Measurements from ENCODE around the gene TUBB2A. TPM values are rescaled to one million over a fixed set of nuclear protein-coding genes. Genes with fewer than 3 reads are reported as not detected.

The TUBB2A gene
- total RNA-seq: 77.1 and 90.3 TPM in 2 replicates

DNA sequence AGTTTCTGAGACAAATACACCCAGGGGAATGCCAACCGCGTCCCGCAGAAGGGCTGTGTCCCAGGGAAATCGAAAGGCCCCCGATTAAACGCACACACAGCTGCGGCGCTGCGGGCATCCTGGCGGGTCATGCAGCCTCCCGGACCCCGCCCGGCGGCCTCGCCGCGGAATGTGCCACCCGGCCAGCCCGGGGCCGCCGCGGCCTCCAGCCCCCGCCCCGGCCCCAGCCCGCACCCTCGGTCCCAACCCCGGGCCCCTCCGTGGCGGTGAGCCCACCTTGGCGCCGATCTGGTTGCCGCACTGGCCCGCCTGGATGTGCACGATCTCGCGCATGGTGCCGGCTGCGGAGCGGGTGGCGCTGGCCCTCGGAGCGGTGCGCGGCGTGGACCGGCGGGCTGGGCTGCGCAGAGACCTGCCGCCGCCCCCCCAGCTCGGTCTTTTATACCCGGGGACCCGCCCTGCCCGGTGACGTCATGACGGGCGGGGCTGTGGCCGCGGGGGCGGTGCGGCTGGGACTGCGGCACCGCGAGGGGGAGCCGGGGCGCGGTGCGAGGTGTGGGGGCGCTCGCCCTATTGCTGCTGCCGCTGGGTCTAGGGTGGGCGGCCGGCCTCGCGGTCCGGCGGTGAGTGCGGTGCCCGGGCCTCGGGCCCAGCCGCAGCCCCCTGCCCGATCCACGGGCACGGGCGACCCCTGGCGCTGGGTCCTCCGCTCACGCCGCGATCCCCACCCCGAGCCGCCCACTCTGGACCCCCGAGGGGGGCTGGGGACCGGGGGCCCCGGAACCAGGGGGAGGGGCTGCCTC, at the start of gene TUBB2A:
TUBB2A (minus strand) TSS at position 414 of the 803 bp plus-strand sequence; CDS start at position 333, 81 bp downstream.

DNA sequence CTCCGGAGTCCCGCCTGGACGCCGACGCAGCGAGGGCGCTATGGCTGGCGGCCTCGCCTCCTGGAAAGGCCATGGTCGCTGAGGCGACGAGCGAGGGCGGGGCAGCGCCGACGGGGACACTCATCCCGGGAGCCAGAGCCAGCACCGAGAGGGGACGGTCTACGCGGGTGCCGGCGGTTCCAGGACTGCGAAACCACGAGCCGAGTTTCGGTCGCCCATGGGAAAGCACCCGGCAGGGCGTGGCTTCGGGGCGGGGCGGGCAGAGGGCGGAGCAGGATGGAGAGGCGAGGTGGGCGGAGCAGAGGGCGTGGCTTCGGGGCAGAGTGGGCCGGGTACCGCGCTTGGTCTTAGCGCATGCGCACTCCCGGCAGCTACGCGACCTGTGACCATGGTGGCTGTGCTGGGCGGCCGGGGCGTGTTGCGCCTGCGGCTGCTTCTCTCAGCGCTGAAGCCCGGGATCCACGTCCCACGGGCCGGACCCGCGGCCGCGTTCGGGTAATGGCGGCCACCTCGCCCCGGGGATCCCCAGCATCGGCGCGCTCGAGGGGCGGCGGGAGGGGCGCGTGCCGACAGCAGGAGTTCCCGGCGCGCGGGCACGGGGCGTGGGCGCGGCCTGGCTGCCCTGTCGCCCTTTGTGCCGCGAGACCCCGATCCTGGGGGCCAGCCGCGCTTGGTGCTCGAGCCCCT, 38.8 kb downstream of the TUBB2A start, which contains the start of gene BPHL:
BPHL (plus strand) TSS at position 359 of the 687 bp plus-strand sequence; CDS start at position 389, 30 bp downstream.

Other genes starting within 250 kb of the TUBB2A start
- 64.1 and 76.5 TPM in 2 replicates for gene SERPINB6, start 186.0 kb downstream of the TUBB2A start, total RNA-seq
- gene NQO2, start 157.7 kb downstream of the TUBB2A start, total RNA-seq: 24.8 and 39.9 TPM in 2 replicates
- 10.6 and 11.1 TPM in 2 replicates for gene RIPK1, start 89.0 kb downstream of the TUBB2A start, total RNA-seq
- gene BPHL, start 38.8 kb downstream of the TUBB2A start, total RNA-seq: 17.4 and 19.9 TPM in 2 replicates
- gene TUBB2B, start 70.1 kb upstream of the TUBB2A start, total RNA-seq: 2.6 and 2.9 TPM in 2 replicates
- 16.2 and 18.3 TPM in 2 replicates for gene PSMG4, start 101.4 kb upstream of the TUBB2A start, total RNA-seq